Neural crest cell (in vitro differentiated cells): ENCODE data around the gene TCIRG1. TPM values are rescaled to one million over a fixed set of nuclear protein-coding genes. Genes with fewer than 3 reads are reported as not detected.

Experiments used
- DNase-seq: peaks from one replicate; pipeline ENCODE4 v3.0.0; 2021; ENCODE audit warnings: low read depth, mixed read lengths, low spot score
- H3K27ac Mint-ChIP-seq: one replicate; pipeline ENCODE4 v1.8.0; 2021; ENCODE audit warnings: mild to moderate bottlenecking, mixed read lengths; ENCODE audit not compliant: unreplicated experiment
- H3K27me3 Mint-ChIP-seq: 2 replicates; pipeline ENCODE4 v1.8.0; 2021; ENCODE audit warnings: low read depth, mild to moderate bottlenecking, mixed read lengths
- H3K36me3 Mint-ChIP-seq: 2 replicates; pipeline ENCODE4 v1.8.0; 2021; ENCODE audit warnings: low read depth, mild to moderate bottlenecking, mixed read lengths
- H3K4me1 Mint-ChIP-seq: 2 replicates; pipeline ENCODE4 v1.8.0; 2021; ENCODE audit warnings: mixed read lengths
- H3K4me3 Mint-ChIP-seq: one replicate; pipeline ENCODE4 v1.8.0; 2021; ENCODE audit warnings: mild to moderate bottlenecking, mixed read lengths
- H3K9me3 Mint-ChIP-seq: 2 replicates; pipeline ENCODE4 v1.8.0; 2021; ENCODE audit warnings: mixed read lengths
- CTCF ChIP-seq: fragments of 200-600 bp; sonication (generic); conservative IDR thresholded peaks from 2 replicates; pipeline ENCODE4 v1.5.0; 2021; ENCODE audit warnings: antibody characterized with exemption, mild to moderate bottlenecking
- total RNA-seq: library from RNA; stranded (reverse); gene quantifications from 2 replicates; pipeline ENCODE4 v1.2.1, GENCODE V29; 2021

TCIRG1 gene
- total RNA-seq, 1 donor from 2014 or later: 10.2 TPM

GRCh38 chr11:67996051-67996450, 42.8 kb upstream of the TCIRG1 start:
- Mint-ChIP-seq H3K27me3 (peaks cover 30% of the 10 kb centered on the region), H3K4me3 (no peak overlapping the region), H3K36me3 (no peaks in the 10 kb centered on the region), H3K4me1 (peaks cover 5% of the 10 kb centered on the region), H3K9me3 (no peaks in the 10 kb centered on the region), H3K27ac (no peak overlapping the region)
- no peak for DNase-seq
- no peak for TF ChIP-seq CTCF

DNA sequence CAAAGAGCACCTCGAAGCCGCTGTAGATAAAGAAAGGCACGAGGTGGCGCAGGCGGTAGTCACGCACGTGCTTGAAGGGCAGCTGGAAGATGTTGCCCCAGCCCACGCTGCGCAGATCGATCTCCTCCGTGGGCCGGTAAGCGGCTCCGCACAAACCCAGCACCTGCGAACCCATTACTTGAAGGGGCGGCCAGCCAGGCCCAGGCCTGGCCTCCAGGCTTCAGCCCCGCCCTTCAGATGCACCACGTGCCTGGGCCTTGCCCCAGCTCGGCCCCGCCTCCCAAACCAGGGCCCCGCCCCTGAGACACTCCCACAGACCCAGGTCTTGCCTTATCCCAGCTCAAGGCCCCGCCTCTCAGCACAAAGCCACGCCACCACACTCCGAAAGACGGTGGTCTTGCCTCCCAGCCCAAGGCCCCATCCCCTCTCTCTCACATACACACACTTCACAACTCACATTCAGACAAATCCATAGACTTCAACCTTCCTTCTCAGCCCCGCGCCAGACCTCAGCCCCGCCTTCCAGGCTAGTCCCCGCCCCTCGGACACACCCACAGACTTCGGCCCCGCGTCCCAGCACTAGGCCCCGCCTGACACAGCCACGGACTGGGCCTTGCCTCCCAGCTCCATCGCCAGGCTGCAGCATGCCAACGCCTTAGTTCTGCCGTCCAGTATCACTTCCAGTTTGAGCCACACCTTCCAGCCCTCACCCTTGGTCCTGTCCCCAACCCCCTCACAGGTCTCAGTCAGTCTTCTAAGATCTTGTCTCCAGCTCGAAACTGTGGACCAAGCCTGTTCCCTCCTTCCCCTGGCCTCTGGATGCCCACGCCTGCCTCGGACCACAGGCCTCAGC, 42.0 kb upstream of the TCIRG1 start:
- TF ChIP-seq CTCF: no peak
- no peak overlapping the region for H3K27ac Mint-ChIP-seq
- peak; percentile 58 for DNase-seq
- H3K4me1 Mint-ChIP-seq: peaks cover 5% of the 10 kb centered on the region
- no peaks in the 10 kb centered on the region for H3K36me3 Mint-ChIP-seq
- no peaks in the 10 kb centered on the region for H3K9me3 Mint-ChIP-seq
- peaks cover 30% of the 10 kb centered on the region for H3K27me3 Mint-ChIP-seq
- peak overlapping the region; percentile 77 for H3K4me3 Mint-ChIP-seq

DNA sequence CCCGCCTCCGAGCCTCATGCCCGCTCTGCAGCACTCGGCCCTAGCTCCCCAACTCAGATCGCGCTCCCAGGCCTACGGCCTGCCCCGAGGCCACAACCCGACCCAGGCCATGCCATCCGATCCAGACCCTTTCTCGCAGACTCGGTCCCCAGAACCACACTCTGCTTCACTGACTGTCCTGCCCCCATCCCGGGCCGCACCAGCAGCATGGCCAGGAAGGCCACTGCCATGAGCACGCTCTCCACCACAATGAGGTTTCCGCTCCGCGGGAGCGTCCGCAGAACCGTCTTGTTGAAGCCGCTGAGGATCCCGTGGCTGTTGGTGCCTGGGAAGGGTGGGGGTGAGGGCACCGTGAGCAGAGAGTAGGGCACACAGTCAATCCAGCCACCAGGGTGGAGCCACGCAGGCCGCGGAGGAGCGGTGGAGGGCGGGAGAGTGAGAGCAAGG, 41.3 kb upstream of the TCIRG1 start:
- no peak overlapping the region for H3K27ac Mint-ChIP-seq
- no peak for TF ChIP-seq CTCF
- no peak for DNase-seq
- peaks cover 5% of the 10 kb centered on the region for H3K4me1 Mint-ChIP-seq
- no peak overlapping the region for H3K4me3 Mint-ChIP-seq
- H3K36me3 Mint-ChIP-seq: no peaks in the 10 kb centered on the region
- H3K9me3 Mint-ChIP-seq: no peaks in the 10 kb centered on the region
- peaks cover 30% of the 10 kb centered on the region for H3K27me3 Mint-ChIP-seq

DNA sequence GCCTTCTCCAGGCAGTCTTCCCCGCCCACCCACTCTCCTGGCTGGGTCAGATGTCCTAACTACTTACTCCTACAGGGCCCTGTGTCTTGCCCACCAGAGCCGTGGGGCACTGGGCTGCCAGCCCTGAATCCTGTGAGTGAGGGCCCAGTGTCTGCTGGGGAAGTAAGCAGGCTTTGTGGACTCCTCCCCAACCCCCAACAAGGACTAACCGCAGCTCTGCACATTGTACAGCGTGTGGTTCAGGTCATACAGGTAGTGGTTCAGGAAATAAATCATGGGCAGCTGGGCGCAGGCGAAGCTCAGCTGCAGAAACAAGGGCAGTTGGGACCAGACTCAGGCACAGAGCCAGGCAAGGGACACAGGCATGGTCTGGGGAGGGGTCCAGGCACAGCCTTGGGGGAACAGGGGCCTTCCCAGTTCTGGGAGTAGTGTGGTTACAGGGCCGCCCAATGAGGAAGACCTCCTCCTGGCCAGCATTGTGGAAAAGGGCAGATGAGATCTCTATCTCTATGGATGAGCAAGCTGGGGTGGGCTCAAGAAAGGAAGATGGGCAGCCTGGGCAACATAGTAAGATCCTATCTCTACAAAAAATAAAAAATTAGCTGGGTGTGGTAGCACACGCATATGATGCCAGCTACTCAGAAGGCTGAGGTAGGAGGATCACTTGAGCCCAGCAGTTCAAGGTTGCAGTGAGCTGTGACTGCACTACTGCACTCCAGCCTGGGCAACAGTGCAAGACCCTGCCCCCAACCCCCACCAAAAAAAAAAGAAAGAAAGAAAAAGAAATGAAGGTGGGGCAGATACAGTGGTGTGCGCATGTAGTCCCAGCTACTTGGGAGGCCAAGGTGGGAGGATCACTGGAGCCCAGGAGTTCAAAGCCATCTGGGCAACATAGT, 40.4 kb upstream of the TCIRG1 start:
- H3K27ac Mint-ChIP-seq: no peak overlapping the region
- peaks cover 28% of the 10 kb centered on the region for H3K27me3 Mint-ChIP-seq
- H3K9me3 Mint-ChIP-seq: no peaks in the 10 kb centered on the region
- no peaks in the 10 kb centered on the region for H3K36me3 Mint-ChIP-seq
- H3K4me3 Mint-ChIP-seq: no peak overlapping the region
- no peak for TF ChIP-seq CTCF
- DNase-seq: no peak
- peaks cover 10% of the 10 kb centered on the region for H3K4me1 Mint-ChIP-seq

- Mint-ChIP-seq H3K27ac (no peak overlapping the region), H3K9me3 (no peaks in the 10 kb centered on the region), H3K27me3 (peaks cover 24% of the 10 kb centered on the region), H3K4me1 (peaks cover 10% of the 10 kb centered on the region), H3K4me3 (no peak overlapping the region), H3K36me3 (no peaks in the 10 kb centered on the region)
- no peak for DNase-seq
- TF ChIP-seq CTCF: no peak
Observed at GRCh38 chr11:67999201-67999629, 39.6 kb upstream of the TCIRG1 start.
